HepG2 (cell line): Measurements from ENCODE around the gene ZNF341. TPM values are rescaled to one million over a fixed set of nuclear protein-coding genes. Genes with fewer than 3 reads are reported as not detected.

Experiments
- ARNTL ChIP-seq: sonication (generic); formaldehyde crosslinking; IDR thresholded peaks from 2 replicates; pipeline ENCODE4 v1.4.0; 2020; ENCODE audit warnings: mild to moderate bottlenecking, missing genetic modification reagents
- BRD4 ChIP-seq: sonication (generic); formaldehyde crosslinking; IDR thresholded peaks from 2 replicates; pipeline ENCODE4 v1.4.0; 2020; ENCODE audit warnings: missing genetic modification reagents
- DZIP1 ChIP-seq: sonication (generic); formaldehyde crosslinking; IDR thresholded peaks from 2 replicates; pipeline ENCODE4 v1.5.0; 2020; ENCODE audit warnings: mild to moderate bottlenecking, missing genetic modification reagents
- ELK4 ChIP-seq: sonication (generic); formaldehyde crosslinking; IDR thresholded peaks from 2 replicates; pipeline ENCODE4 v1.9.0; 2021; ENCODE audit warnings: missing genetic modification reagents, borderline replicate concordance
- HDAC1 ChIP-seq: sonication (generic); formaldehyde crosslinking; IDR thresholded peaks from 2 replicates; pipeline ENCODE4 v1.5.1; 2020; ENCODE audit warnings: mild to moderate bottlenecking, missing genetic modification reagents
- KDM2A ChIP-seq: sonication (generic); formaldehyde crosslinking; IDR thresholded peaks from 2 replicates; pipeline ENCODE4 v1.4.0; 2020; ENCODE audit warnings: low read depth, missing genetic modification reagents, borderline replicate concordance
- MAZ ChIP-seq, 2 experiments: sonication (generic) in 1 of 2; formaldehyde crosslinking in 1 of 2; IDR thresholded peaks; 2 replicates each; pipeline versions ENCODE4 v1.5.0 to v1.6.1; 2012 to 2020; ENCODE audit warnings: low read depth in 2 of 2, mild to moderate bottlenecking in 2 of 2, borderline replicate concordance in 1 of 2, improper control_type of control experiment in 1 of 2, low read length in 1 of 2, missing genetic modification reagents in 1 of 2, moderate library complexity in 1 of 2
- MTF2 ChIP-seq: sonication (generic); formaldehyde crosslinking; IDR thresholded peaks from 2 replicates; pipeline ENCODE4 v1.5.0; 2020; ENCODE audit warnings: missing genetic modification reagents, borderline replicate concordance
- POLR2AphosphoS5 ChIP-seq: IDR thresholded peaks from 2 replicates; pipeline ENCODE4 v1.6.1; 2012; ENCODE audit warnings: low read depth, low read length
- SATB2 ChIP-seq: sonication (generic); formaldehyde crosslinking; IDR thresholded peaks from 2 replicates; pipeline ENCODE4 v1.5.0; 2020; ENCODE audit warnings: missing genetic modification reagents
- SP1 ChIP-seq, 2 experiments: fragments of 450-650 bp in 1 of 2; sonication (generic) in 1 of 2; formaldehyde crosslinking in 1 of 2; IDR thresholded peaks; 2 replicates each; pipeline versions ENCODE4 v1.4.0 to v1.6.1; 2016 to 2020; ENCODE audit warnings: missing genetic modification reagents in 1 of 2
- TBL1XR1 ChIP-seq: fragments of 150-350 bp; IDR thresholded peaks from 2 replicates; pipeline ENCODE4 v1.6.1; 2014; ENCODE audit warnings: borderline replicate concordance, low read length; ENCODE audit not compliant: partially characterized antibody
- ZBTB21 ChIP-seq: sonication (generic); formaldehyde crosslinking; IDR thresholded peaks from 2 replicates; pipeline ENCODE4 v1.4.0; 2020; ENCODE audit warnings: missing genetic modification reagents
- ZC3H4 ChIP-seq: sonication (generic); formaldehyde crosslinking; IDR thresholded peaks from 2 replicates; pipeline ENCODE4 v1.4.0; 2020; ENCODE audit warnings: missing genetic modification reagents, borderline replicate concordance
- ZMYM3 ChIP-seq: sonication (generic); formaldehyde crosslinking; IDR thresholded peaks from 2 replicates; pipeline ENCODE4 v1.5.1; 2020; ENCODE audit warnings: mild to moderate bottlenecking, missing genetic modification reagents
- ZNF367 ChIP-seq: sonication (generic); formaldehyde crosslinking; IDR thresholded peaks from 2 replicates; pipeline ENCODE4 v1.4.0; 2020; ENCODE audit warnings: missing genetic modification reagents, borderline replicate concordance
- ZNF543 ChIP-seq: sonication (generic); formaldehyde crosslinking; IDR thresholded peaks from 2 replicates; pipeline ENCODE4 v1.4.0; 2020; ENCODE audit warnings: mild to moderate bottlenecking, missing genetic modification reagents
- ZNF589 ChIP-seq: sonication (generic); formaldehyde crosslinking; conservative IDR thresholded peaks from 2 replicates; pipeline ENCODE4 v1.8.0; 2022; ENCODE audit warnings: mild to moderate bottlenecking, moderate library complexity, missing genetic modification reagents
- ZNF761 ChIP-seq: sonication (generic); formaldehyde crosslinking; conservative IDR thresholded peaks from 2 replicates; pipeline ENCODE4 v1.4.0; 2020; ENCODE audit warnings: mild to moderate bottlenecking, missing genetic modification reagents
- ZNF770 ChIP-seq: sonication (generic); formaldehyde crosslinking; IDR thresholded peaks from 2 replicates; pipeline ENCODE4 v1.5.0; 2020; ENCODE audit warnings: mild to moderate bottlenecking, missing genetic modification reagents
- ZNF83 ChIP-seq: sonication (generic); formaldehyde crosslinking; IDR thresholded peaks from 2 replicates; pipeline ENCODE4 v1.4.0; 2020; ENCODE audit warnings: missing genetic modification reagents, mild to moderate bottlenecking, borderline replicate concordance
- polyA plus RNA-seq, 8 experiments: library from polyadenylated mRNA; depleted of rRNA in 3 of 8; stranded (reverse) in 7 of 8; unstranded in 1 of 8; fragments of >200 nt; fragmentation: Illumina TruSeq in 4 of 8; extraction: Trizol in 4 of 8; gene quantifications; 2 replicates each; pipeline versions ENCODE4 v1.2.1 to v1.2.3, GENCODE V29; 2011 to 2016; ENCODE audit warnings: low read depth in 4 of 8, missing spikeins in 1 of 8, mixed read lengths in 1 of 8; ENCODE audit not compliant: insufficient read depth in 1 of 8
- total RNA-seq, 5 experiments: library from RNA; depleted of rRNA; stranded (reverse); fragments of >200 nt; fragmentation: Illumina TruSeq; extraction: Trizol; gene quantifications; 2 replicates each; pipeline ENCODE4 v1.2.3, GENCODE V29; 2016; ENCODE audit warnings: low read depth in 1 of 5

Gene ZNF341
- total and polyA plus RNA-seq, 2 of the 13 experiments (the other 11 are each of a cell fraction or from before 2014, with no cell fraction given), result 1.1 to 2.2 TPM

- no peak for TF ChIP-seq ELK4 (CRISPR knock-in tag)
- 0 out of 2 replicates have a peak, but pooled peaks have one; percentile 67 for TF ChIP-seq ARNTL (CRISPR knock-in tag)
- TF ChIP-seq SP1 (IDR thresholded peaks at IDR 0.05), result no peak
- TF ChIP-seq SP1 (CRISPR knock-in tag; IDR thresholded peaks at IDR 0.05), result no peak; the same call in 1 of the 2 replicates
- peak; percentile 70 for TF ChIP-seq POLR2AphosphoS5
- peak; percentile 15; the same call in 1 of the 2 replicates for TF ChIP-seq ZNF770 (CRISPR knock-in tag)
- TF ChIP-seq ZC3H4 (CRISPR knock-in tag), result 0 out of 2 replicates have a peak, but pooled peaks have one; percentile 18
- peak; percentile 14; the same call in 1 of the 2 replicates for TF ChIP-seq BRD4 (CRISPR knock-in tag)
- TF ChIP-seq ZNF367 (CRISPR knock-in tag), result peak; percentile 75; the same call in 1 of the 2 replicates
- peak; percentile 89; the same call in 1 of the 2 replicates for TF ChIP-seq DZIP1 (CRISPR knock-in tag)
- TF ChIP-seq ZNF543, result peak; percentile 82
- TF ChIP-seq KDM2A (CRISPR knock-in tag), result peak; percentile 71
- peak; percentile 19; the same call in 1 of the 2 replicates for TF ChIP-seq ZNF83 (CRISPR knock-in tag)
- TF ChIP-seq HDAC1 (CRISPR knock-in tag), result peak; percentile 72; the same call in 1 of the 2 replicates
- TF ChIP-seq MTF2 (CRISPR knock-in tag), result peak; percentile 87; the same call in 1 of the 2 replicates
- TF ChIP-seq ZNF761, result peak; percentile 92; the same call in 1 of the 2 replicates
- TF ChIP-seq SATB2 (CRISPR knock-in tag), result no peak
- peak; percentile 70 for TF ChIP-seq TBL1XR1
- peak; percentile 82 for TF ChIP-seq ZMYM3 (CRISPR knock-in tag)
- peak; percentile 96 for TF ChIP-seq MAZ (IDR thresholded peaks at IDR 0.05; ENCODE audit: borderline replicate concordance, low read depth, low read length)
- TF ChIP-seq MAZ (CRISPR knock-in tag; IDR thresholded peaks at IDR 0.05; ENCODE audit: low read depth), result peak; percentile 100
- TF ChIP-seq ZNF589 (CRISPR knock-in tag), result peak; percentile 97
- 0 out of 2 replicates have a peak, but pooled peaks have one; percentile 25 for TF ChIP-seq ZBTB21
These were observed 572 bp downstream of the ZNF341 start (continued) for GRCh38 chr20:33732166-33732970.
